Activated CD4-positive, alpha-beta T cell treated with anti-CD3 and anti-CD28 coated beads, Interleukin-2, amount 50 U/mL, for 24 hours (primary cell): ENCODE data around the gene RAB22A.

Experiments used
- DNase-seq, 2 donors: peaks; one replicate each; pipeline ENCODE4 v3.0.0-alpha.2; 2020; ENCODE audit warnings: low read depth in 1 of 2, low spot score in 1 of 2

Gene RAB22A, protein sequence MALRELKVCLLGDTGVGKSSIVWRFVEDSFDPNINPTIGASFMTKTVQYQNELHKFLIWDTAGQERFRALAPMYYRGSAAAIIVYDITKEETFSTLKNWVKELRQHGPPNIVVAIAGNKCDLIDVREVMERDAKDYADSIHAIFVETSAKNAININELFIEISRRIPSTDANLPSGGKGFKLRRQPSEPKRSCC

DNA sequence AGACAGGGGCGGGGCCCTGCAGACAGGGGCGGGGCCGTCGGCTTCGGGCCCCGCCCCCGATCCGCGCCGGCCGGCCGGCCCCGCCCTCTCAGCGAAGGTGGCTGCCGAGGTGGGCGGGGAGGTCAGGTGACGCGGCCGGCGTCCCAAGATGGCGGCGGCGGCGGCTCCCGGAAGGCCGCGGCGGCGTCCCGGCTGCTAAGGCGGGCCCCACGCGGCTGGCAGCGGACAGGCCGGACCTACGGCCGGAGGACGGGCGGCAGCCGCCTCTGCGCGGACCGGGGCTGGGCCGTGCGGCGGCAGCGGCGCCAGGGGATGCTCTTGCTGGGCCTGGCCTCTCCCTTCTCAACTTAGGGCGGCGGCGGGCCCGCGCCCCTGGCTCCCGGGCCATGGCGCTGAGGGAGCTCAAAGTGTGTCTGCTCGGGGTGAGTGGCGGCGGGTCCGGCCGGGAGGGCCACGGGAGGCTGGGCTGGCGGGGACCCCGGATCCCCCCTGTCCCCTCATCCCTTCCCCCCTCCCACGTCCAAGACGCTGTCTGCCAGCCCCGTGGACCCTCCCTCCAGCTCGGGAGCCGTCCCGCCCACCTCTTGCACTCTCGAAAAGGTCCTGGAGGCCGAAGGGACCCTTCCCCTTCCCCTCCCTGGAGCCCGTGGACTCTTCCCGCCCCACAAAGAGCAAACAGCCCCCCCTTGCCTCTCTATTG, at the start of gene RAB22A:
TSS of gene RAB22A (plus strand) at position 125 of the 700 bp plus-strand sequence. CDS start at position 387, 262 bp downstream.
- peak; percentile 52 to 72 for DNase-seq

DNA sequence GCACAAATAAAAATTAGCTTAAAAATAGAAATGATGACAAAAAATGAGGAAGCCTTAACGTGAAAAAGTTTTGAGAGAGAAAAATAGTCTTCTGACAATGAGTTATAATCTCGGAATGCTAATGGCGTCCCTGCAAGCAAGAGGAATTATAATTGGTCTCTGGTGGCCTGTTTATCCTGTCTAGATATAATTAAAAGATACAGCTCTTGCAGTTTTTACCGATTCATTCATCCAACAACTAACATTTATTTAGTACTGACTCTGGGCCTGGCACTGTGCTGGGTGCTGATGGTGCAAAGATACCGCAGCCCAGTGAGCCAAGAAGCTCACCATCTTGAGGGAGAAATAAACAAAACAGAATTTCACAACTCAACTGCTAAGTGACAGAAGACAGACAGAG, 49.5 kb upstream of the RAB22A start:
- no peak for DNase-seq

- DNase-seq = no peak
Observed at GRCh38 chr20:58261660-58262059, 47.9 kb upstream of the RAB22A start.

GRCh38 chr20:58264271-58264670, 45.2 kb upstream of the RAB22A start:
- DNase-seq = no peak

GRCh38 chr20:58267389-58268215, 41.9 kb upstream of the RAB22A start:
- DNase-seq = no peak

DNA sequence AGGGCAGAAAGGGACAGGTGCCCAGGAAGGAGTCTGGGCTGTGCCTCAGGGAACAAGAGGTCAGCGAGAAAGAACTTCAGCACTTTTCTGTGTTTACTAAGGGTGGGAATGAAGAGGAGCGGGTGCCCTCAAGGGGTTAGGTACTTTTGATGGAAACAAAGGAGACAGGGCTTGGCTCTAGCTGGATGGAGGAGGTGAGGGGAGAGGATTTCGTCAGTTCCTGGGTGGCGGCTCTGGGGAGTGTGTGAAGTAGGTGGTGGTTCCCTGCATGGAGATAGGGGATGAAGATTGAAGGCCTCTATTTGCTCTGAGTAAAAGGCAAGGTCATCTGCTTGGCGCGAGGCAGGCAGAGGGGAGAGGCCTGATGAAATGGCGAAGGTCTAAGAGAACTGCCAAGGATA, 41.1 kb upstream of the RAB22A start:
- no peak for DNase-seq

DNA sequence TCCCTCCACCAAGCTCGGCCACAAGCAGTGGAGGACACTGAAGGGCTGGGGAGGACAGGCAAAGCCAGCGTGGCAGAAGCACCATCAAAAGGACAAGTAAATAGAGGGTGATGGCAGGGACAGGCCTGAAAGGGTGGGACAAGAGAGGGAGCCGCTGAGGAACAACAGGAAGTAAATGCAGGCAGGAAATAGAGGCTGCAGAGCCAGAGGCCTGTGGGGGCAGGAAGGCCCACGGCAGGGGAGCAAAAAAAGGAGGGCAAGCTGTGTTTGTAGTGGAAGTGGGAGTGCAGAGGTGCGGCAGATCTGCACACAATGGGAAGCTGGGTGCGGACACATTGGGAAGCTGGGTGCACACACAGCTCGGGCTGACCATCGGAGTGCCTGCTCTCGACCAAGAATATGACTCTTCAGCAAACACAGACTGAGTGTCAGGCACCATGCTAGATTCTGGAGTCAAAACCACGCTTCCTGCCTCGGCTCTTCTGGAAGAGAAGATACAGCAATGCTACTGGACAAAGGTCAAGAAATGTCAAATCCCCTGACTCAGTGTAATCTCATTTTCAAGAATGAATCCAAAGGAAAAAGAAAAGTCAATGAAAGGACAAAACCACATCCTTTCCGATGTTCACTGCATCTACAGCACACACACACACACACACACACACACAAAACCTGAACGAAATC, 40.4 kb upstream of the RAB22A start:
- no peak for DNase-seq

- DNase-seq = peak; percentile 14 to 25
Observed at GRCh38 chr20:58271606-58272351, 37.7 kb upstream of the RAB22A start.

GRCh38 chr20:58274384-58274783, 35.1 kb upstream of the RAB22A start:
- DNase-seq = no peak

DNA sequence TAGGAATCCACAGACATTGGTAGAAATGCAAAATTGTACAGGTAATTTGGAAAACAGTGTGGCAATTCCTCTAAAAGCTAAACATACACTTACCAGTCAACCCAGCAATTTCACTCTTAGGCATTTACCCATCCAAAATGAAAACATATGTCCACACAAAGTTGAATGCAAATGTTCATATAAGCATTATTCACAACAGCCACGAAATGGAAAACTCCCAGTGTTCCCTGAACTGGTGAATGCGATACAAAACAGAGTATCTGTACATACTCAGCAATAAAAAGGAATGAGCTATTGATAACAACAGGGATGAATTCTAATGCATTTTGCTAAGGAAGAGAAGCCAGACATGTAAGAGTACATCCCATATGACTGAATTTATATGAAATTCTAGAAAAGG, 32.4 kb upstream of the RAB22A start:
- DNase-seq = no peak

GRCh38 chr20:58277578-58278472, 31.7 kb upstream of the RAB22A start:
- DNase-seq = no peak

DNA sequence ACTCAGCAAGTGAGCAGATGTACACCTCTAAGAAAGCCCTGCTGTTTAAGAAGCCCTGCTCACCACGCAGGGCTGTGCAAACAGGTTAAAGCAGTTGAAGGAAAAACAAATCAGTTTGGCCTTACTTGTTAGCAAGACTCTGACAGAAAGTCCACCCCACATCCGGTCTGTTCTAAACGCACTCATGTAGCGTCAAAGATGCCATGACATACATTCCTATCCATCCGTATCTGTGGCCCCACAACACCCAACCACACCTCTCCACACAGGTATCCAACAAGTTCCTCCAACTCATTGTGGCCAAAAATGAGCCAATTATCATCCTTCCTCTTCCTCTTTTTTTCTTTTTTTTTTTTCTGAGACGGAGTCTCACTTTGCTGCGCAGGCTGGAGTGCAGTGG, 22.8 kb upstream of the RAB22A start:
- no peak for DNase-seq

DNA sequence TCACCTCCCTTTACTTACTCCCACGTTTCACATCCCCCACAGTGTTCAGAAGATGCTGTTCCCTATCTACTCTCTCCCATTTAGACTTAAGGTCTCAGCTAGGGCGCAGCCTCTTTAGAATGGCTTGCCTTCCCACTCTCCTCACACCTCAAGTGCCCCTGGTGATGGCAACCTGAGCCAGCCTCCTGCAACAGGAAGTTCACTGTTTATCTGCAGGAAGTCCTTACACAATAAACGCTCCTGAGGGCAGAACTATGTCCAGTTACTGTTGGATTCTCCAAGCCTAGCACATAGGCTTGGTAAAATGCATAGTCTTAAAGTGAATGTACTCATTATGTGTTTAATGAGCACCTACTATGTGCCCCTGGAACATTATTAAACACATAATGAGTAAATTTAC, 21.9 kb upstream of the RAB22A start:
- no peak for DNase-seq

DNA sequence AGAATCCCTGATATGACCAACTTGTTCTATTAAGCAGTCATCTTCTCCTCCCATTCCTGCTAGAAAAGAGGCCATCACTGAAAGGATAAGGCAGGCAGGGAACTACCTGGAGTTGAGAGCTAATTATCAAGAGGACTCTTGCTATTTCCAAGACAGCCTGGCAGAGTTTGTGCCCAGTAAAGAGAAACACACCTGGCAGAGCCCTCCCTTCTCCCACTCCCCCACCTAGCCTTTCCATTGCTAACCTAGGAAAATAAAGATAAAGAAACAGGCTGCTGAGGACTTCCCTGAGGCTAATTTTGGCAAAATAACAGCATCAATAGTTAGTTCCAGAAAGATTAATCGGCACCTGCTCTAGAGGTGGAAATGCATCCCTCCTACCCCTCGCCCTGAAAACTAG, 20.4 kb upstream of the RAB22A start:
- no peak for DNase-seq

GRCh38 chr20:58293453-58293852, 16.1 kb upstream of the RAB22A start:
- no peak for DNase-seq

DNA sequence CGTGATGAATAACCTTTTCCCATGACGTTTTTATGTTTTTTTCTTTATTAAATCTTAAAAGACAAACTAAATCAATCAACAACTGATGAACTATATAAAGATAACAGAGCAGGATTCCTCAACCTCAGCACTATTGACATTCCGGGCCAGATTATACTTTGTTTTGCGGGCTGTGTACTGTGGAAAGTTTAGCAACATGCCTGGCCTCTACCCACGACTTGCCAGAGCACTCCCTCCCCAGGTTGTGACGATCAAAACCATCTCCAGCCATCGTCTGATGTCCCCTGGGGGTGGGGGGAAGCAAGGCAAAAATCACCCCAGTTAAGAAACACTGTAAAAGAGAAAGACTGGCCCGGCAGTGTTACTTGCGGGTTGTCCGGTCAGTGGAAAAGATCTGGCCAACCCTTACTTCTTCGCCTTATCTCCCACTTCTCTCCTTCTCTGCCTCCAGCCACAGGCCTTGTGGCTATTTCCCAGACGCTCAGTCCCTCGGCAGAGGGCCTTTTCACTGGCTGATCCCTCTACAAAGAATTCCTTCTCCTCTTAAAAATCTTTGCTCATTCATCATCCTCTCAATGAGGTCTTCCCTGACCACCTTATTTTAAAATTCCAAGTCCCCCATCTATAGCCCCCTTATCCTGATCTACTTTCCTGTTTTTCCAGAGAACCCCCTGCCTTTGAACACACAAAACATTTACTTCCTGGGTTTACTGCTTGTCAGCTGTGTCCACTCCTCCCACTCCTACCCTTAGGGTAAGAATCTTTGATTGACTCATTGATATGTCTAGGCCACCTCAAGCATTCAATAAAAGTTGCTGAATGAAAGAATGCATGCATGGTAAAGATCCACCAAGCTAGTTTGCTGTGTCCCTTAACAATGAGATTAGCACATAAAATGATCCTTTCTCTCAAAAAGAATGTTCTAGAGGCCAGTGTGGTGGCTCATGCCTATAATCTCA, 14.7 kb upstream of the RAB22A start:
- DNase-seq = no peak

- DNase-seq = no peak
Observed at GRCh38 chr20:58296051-58296837, 13.3 kb upstream of the RAB22A start.

GRCh38 chr20:58297394-58297793, 12.1 kb upstream of the RAB22A start:
- no peak for DNase-seq
